Testis (tissue), 3 donors: ENCODE data around the gene LHFPL3. TPM values are rescaled to one million over a fixed set of nuclear protein-coding genes. Genes with fewer than 3 reads are reported as not detected.

Source experiments
- DNase-seq: peaks from one replicate; pipeline ENCODE4 v3.0.0-alpha.2; 2019
- H3K27ac ChIP-seq, 2 donors: fragments of 200-600 bp; sonication (generic); one replicate each; pipeline ENCODE4 v1.5.1; 2019
- H3K27me3 ChIP-seq: fragments of 200-600 bp; sonication (generic); one replicate; pipeline ENCODE4 v1.5.1; 2019
- H3K36me3 ChIP-seq: fragments of 200-600 bp; sonication (generic); one replicate; pipeline ENCODE4 v1.5.1; 2017; ENCODE audit warnings: low read depth; ENCODE audit errors: missing control alignments
- H3K4me1 ChIP-seq: fragments of 200-600 bp; sonication (generic); one replicate; pipeline ENCODE4 v1.5.1; 2019
- H3K4me3 ChIP-seq, 2 donors: fragments of 200-600 bp; sonication (generic); one replicate each; pipeline ENCODE4 v1.5.1; 2017 to 2019
- H3K9me3 ChIP-seq: fragments of 200-600 bp; sonication (generic); one replicate; pipeline ENCODE4 v1.5.1; 2017
- POLR2A ChIP-seq: fragments of 450-650 bp; IDR thresholded peaks from one replicate; pipeline ENCODE4 v1.6.1; 2017; ENCODE audit warnings: antibody characterized with exemption, mild to moderate bottlenecking, moderate library complexity
- WGBS, 2 donors: methylation state at CpG; one replicate each; pipeline ENCODE4 v1.1.5; 2018; 5-methylcytosine and 5-hydroxymethylcytosine counted together
- intact Hi-C: fragments of 100-400 bp; cut with DNase I; formaldehyde crosslinking; loops from one replicate; pipeline ENCODE4 v1.15.1; 2023; ENCODE audit warnings: low total_unique reads
- polyA plus RNA-seq: library from polyadenylated mRNA; stranded (reverse); fragments of 350-450 nt; fragmentation: Illumina TruSeq; extraction: RNeasy Lipid Tissue Mini Kit (QIAGEN cat#74804); gene quantifications from one replicate; pipeline ENCODE4 v1.2.3, GENCODE V29; 2014; ENCODE audit warnings: low read depth, low replicate concordance; ENCODE audit not compliant: insufficient read depth
- total RNA-seq, 2 donors: library from RNA; depleted of rRNA; stranded (reverse); fragments of >200 nt; gene quantifications; one replicate each; pipeline ENCODE4 v1.2.3, GENCODE V29; 2016
- TF ChIP-seq, protein P1 (sequence below), 3 experiments: fragments of 450-650 bp in 2 of 3; fragments of 200-600 bp in 1 of 3; sonication (generic) in 1 of 3; IDR thresholded peaks; one replicate each; pipeline ENCODE4 v1.5.1; 2016 to 2019; ENCODE audit warnings: antibody characterized with exemption in 3 of 3, mild to moderate bottlenecking in 2 of 3, moderate library complexity in 1 of 3

Gene LHFPL3
- total and polyA plus RNA-seq, 3 donors from 2014 or later = 0.17 to 0.47 (median 0.19) TPM

- Histone ChIP-seq H3K27ac (no peak overlapping the region), H3K27me3 (no peaks in the 10 kb centered on the region), H3K4me3 (no peak overlapping the region), H3K36me3 (no peaks in the 10 kb centered on the region), H3K9me3 (no peaks in the 10 kb centered on the region), H3K4me1 (no peaks in the 10 kb centered on the region)
- TF ChIP-seq POLR2A = no peak
- WGBS, 2 donors = 39 to 49% methylated on average over 2 of the region's 2 CpGs
- DNase-seq = peak; percentile 19
- intact Hi-C loops = no loop called here
These were observed 13.1 kb downstream of the LHFPL3 start for GRCh38 chr7:104341546-104341945.

DNA sequence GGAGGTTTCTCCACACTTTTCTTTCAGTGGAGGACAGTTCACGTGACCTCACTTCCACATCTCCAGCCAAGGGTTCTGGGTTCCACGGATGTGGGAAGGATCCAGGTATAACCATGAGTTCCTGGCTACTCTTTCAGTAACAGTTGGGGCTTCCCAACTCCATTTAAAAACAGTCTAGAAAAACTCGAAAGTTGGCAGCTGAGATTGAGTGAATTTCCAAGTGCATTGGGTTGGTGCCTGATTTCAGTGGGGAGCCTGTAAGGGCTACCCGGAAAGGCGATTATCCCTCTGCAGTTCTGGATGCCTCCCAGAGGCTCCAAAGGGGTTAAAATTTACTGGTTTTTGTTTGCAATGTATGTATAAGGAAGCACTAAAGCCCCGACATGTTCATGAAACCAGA is 24.3 kb downstream of the LHFPL3 start:
- H3K27ac ChIP-seq = no peak overlapping the region
- H3K4me1 ChIP-seq = no peaks in the 10 kb centered on the region
- 74 to 87% methylated on average over 6 of the region's 6 CpGs for WGBS, 2 donors
- DNase-seq = no peak
- no peak overlapping the region for H3K4me3 ChIP-seq
- no peaks in the 10 kb centered on the region for H3K27me3 ChIP-seq
- TF ChIP-seq, protein P1, sequence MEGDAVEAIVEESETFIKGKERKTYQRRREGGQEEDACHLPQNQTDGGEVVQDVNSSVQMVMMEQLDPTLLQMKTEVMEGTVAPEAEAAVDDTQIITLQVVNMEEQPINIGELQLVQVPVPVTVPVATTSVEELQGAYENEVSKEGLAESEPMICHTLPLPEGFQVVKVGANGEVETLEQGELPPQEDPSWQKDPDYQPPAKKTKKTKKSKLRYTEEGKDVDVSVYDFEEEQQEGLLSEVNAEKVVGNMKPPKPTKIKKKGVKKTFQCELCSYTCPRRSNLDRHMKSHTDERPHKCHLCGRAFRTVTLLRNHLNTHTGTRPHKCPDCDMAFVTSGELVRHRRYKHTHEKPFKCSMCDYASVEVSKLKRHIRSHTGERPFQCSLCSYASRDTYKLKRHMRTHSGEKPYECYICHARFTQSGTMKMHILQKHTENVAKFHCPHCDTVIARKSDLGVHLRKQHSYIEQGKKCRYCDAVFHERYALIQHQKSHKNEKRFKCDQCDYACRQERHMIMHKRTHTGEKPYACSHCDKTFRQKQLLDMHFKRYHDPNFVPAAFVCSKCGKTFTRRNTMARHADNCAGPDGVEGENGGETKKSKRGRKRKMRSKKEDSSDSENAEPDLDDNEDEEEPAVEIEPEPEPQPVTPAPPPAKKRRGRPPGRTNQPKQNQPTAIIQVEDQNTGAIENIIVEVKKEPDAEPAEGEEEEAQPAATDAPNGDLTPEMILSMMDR (IDR thresholded peaks at IDR 0.05) = no peak
- no peak for TF ChIP-seq POLR2A
- intact Hi-C loops = no loop called here
- H3K36me3 ChIP-seq = no peaks in the 10 kb centered on the region
- no peaks in the 10 kb centered on the region for H3K9me3 ChIP-seq

GRCh38 chr7:104357166-104357565 is 28.8 kb downstream of the LHFPL3 start:
- 91 to 92% methylated on average over 4 of the region's 4 CpGs for WGBS, 2 donors

GRCh38 chr7:104358446-104359132 is 30.2 kb downstream of the LHFPL3 start:
- H3K27ac ChIP-seq = no peak overlapping the region
- no peak for DNase-seq
- 78 to 86% methylated on average over 5 of the region's 5 CpGs for WGBS, 2 donors

More at GRCh38 chr7:104357166-104357565, 28.8 kb downstream of the LHFPL3 start:
- H3K4me3 ChIP-seq = no peak overlapping the region
- TF ChIP-seq POLR2A = no peak
- TF ChIP-seq, protein P1 (IDR thresholded peaks at IDR 0.05) = no peak
- DNase-seq = no peak
- H3K27me3 ChIP-seq = no peaks in the 10 kb centered on the region
- H3K4me1 ChIP-seq = no peaks in the 10 kb centered on the region
- H3K36me3 ChIP-seq = no peaks in the 10 kb centered on the region
- no peak overlapping the region for H3K27ac ChIP-seq
- intact Hi-C loops = no loop called here
- H3K9me3 ChIP-seq = no peaks in the 10 kb centered on the region

DNA sequence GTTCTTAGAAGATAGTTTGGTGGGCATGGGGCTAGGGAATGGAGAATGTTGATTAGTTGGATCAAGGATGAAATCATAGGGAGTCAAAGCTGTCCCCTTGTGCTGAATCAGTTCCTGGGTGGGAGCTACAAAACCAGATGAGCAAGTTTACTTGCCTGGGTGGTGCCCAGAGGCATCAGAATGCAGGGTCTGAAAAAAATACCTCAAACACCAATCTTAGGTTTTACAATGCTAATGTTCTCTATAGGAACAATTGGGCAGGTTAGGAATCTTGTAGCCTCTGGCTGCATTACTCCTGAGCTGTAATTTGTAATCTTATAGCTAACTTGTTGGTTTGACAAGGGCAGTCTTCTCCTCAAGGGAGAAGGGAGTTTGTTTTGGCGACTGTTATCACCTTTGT is 34.4 kb downstream of the LHFPL3 start:
- WGBS, 2 donors = 38 to 50% methylated on average over 1 of the region's 1 CpG
- Histone ChIP-seq H3K4me1 (no peaks in the 10 kb centered on the region), H3K27me3 (no peaks in the 10 kb centered on the region), H3K36me3 (no peaks in the 10 kb centered on the region), H3K4me3 (no peak overlapping the region), H3K9me3 (no peaks in the 10 kb centered on the region), H3K27ac (no peak overlapping the region)
- intact Hi-C loops = no loop called here
- no peak for TF ChIP-seq POLR2A
- TF ChIP-seq, protein P1 (IDR thresholded peaks at IDR 0.05) = no peak
- DNase-seq = no peak

More at GRCh38 chr7:104358446-104359132, 30.2 kb downstream of the LHFPL3 start:
- Histone ChIP-seq H3K4me3 (no peak overlapping the region), H3K27me3 (no peaks in the 10 kb centered on the region), H3K9me3 (no peaks in the 10 kb centered on the region), H3K4me1 (no peaks in the 10 kb centered on the region), H3K36me3 (no peaks in the 10 kb centered on the region)
- intact Hi-C loops = no loop called here
- no peak for TF ChIP-seq POLR2A
- TF ChIP-seq, protein P1 (IDR thresholded peaks at IDR 0.05) = no peak
